ENCODE results near the gene GPR37. TPM values are rescaled to one million over a fixed set of nuclear protein-coding genes. Genes with fewer than 3 reads are reported as not detected.

GPR37 gene
- 0.59 to 0.81 TPM (median 0.73 TPM) in 5 replicates for total RNA-seq (2022; extraction: Qiagen RNA extraction)

GRCh38 chr7:124765401-124766352 lies at the start of gene GPR37:
TSS of gene GPR37 (minus strand) at chr7:124765792. CDS start at chr7:124764976, 816 bp downstream.

Other genes starting within 250 kb of the GPR37 start
- 10.0 to 15.5 TPM (median 13.2 TPM) in 5 replicates for gene POT1, start 164.0 kb upstream of the GPR37 start, total RNA-seq (2022; extraction: Qiagen RNA extraction)

All from A549 treated with AZD2906 at 1 μM for 4 hours (cell line).